Nucleus accumbens (tissue), 56 donors: ENCODE data around the gene LMNTD2.

Experiments
- DNase-seq, 56 donors: peaks; one replicate each; lab custom pipeline; 2025; lab: John Stamatoyannopoulos, UW

Gene LMNTD2

DNA sequence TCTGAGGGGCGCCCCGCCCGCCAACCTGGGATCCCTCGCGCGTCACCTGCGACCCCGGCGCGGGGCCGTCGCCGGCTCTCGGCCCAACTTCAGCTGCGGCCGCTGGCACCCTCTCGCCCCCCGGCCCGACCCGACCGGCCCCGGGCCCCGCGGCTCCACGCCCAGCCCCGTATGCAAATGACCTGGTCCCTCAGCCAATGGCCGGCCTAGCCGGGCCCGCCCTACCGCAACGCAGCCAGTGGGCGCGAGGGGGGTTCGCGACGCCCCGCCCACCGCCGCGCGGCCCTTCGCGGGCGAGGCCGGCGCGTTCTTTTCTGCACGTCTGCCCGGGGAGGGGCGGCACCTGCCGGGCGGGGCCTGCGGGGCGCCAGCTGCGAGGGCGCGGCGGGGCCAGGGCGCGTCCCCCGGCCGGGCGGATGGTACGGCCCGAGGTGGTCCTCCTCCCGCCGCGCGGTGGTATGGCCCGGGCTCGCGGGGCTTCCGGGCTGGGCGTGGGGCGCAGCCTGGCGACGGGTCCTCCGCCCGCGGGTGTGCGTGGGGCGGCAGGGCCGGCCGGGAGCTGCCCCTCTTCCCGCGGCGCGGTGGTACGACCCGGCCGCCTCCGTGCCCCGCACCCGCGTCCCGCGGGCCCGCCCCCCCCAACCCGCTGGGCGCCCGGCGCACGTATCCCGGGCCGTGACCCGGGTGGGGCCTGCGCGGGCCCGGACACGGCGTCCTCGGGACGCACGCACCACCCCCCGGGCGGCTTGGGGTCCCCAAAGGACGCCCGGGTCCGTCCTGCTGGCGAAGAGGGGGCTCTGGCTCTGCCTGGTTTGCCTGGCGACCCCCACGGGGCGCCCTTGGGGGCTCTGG is 8.0 kb upstream of the LMNTD2 start:
- peak in 55 of 56 donors; percentile 35 to 95 (median 83) for DNase-seq

DNA sequence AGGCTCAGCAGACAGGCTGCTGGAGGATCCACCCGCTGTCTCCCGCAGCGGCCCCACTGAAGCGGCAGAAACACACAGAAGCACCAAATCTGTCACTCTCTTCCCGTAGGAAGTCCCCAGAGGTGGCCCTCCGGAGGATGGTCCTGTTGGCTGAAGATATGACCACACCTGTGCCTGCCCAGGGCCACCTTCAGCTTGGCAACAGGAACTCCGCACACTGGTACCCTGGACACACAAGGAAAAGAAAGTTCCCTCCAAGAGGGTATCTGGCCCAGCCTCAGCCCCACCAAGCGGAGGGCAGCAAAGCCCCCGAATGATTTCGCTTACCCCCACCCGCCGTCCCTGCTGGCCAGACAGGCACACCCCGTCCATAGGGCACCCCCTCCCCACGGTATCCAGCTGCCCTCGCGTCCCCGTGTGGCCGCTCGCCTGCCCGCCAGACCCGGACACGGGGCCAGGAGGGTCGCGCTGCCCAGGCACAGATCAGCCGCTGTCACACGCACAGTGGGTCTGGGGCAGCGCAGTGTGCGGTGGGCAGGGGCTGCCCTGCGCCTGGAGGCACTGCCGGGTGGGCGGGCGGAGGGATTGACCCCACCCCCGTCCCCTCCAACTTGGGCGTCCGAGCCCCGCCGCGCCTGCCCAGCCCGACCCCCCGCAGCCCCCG is 7.2 kb upstream of the LMNTD2 start:
- DNase-seq: no peak

DNA sequence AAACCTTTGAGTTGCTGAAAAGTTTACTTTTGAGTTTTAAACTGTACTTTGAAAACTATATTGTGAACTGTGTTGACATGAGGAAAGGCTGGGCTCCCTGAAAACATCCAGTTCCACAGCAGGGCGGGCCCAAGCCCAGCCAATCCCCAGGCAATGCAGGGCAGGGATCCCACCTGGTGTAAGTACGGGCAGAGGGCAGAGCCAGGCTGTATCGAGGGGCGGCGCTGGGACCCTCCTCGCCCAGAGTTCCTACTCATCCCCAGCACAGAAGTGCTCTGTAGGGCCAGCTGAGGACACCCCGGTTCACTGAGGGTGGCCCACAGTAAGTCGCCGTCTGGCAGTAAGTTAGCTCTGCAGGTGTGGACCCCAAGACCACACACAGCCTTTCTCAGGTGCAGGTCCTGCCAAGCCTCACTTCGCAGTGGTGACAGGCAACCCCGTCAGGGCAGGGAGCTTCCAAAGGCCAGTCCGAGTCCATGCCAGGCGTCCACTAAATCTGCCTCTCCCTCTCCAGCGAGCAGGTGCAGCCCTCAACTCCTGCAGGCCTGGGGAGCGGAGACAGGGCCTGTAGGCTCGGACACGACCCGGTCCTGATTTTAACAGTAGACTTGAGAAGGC is 6.6 kb upstream of the LMNTD2 start:
- no peak for DNase-seq

DNA sequence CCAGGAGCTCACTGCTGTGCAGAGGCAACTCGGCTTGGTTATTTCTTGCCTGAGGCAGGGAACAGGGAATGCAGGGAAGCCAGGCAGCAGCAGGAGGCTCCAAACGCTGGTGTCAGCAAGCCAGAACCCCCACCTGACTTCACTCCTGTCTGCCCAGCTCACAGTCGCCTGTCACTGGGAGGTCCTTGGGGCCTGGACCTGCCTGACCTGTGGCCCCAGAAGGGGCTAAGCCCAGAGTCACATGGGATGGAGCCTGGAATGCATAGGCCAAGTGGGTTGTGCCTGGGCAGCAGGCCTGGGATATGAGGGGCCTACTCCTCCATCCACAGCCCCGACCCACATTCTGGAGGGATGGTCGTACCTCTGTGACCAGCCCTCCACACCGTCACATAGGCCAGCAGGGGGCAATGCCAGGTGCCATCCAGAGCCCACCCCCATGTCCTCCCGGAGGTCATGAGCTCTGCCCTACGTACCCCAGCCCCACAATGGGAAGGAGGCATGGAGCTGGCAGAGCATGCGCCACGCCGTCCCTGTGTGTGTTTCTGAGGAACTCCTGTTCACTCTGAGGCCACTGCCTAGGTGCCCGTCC is 5.5 kb upstream of the LMNTD2 start:
- no peak for DNase-seq

DNA sequence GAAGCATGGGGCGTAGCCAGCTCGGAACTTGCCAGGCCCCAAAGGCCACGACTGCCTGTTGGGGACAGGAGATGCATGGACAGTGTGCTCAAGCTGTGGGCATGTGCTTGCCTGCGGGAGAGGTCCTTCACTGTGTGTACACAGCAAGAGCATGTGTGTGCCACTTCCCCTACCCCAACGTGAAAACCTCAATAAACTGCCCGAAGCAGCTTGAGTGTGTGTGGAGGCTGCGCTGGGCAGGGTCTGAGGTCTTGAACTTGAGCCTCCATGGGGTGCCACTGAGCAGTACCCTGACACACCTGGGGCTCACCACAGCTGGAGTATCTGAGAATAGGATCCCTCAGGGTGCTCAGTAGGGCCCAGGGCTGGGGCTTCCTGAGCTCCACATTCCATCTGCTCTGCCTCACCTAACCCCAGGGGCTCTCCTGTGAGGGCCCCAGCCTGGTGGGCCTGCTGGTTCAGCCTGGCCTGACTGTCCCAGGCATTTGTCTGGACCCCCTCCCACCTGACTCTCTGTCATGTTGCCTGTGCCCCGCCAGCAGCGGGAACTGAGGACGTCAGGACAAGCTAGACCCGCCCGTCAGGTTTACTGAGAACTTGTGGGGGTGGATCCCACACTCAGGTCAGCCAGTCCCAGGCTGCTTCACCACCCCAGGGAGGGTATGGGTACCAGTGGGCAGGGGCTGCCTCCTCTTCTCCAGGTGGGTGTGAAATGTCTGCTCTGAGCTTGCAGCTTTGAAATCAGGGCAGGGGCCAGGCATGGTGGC is 3.5 kb upstream of the LMNTD2 start:
- no peak for DNase-seq

DNA sequence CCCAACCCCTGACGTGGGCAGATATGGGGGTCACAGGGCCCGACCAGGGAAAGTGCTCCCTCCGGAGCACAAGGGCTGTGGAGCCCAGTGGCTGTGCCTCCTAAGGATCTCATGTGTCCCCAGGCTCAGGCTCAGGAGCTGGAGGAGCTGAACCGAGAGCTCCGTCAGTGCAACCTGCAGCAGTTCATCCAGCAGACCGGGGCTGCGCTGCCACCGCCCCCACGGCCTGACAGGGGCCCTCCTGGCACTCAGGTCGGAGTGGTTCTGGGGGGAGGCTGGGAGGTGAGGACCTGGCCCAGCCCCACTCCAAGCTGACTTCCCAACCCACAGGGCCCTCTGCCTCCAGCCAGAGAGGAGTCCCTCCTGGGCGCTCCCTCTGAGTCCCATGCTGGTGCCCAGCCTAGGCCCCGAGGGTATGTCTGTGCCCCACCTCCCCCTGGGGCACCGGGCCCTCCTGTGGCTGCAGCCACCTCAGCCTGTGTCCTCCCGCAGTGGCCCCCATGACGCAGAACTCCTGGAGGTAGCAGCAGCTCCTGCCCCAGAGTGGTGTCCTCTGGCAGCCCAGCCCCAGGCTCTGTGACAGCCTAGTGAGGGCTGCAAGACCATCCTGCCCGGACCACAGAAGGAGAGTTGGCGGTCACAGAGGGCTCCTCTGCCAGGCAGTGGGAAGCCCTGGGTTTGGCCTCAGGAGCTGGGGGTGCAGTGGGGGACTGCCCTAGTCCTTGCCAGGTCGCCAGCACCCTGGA is 2.7 kb upstream of the LMNTD2 start:
- DNase-seq: no peak

DNA sequence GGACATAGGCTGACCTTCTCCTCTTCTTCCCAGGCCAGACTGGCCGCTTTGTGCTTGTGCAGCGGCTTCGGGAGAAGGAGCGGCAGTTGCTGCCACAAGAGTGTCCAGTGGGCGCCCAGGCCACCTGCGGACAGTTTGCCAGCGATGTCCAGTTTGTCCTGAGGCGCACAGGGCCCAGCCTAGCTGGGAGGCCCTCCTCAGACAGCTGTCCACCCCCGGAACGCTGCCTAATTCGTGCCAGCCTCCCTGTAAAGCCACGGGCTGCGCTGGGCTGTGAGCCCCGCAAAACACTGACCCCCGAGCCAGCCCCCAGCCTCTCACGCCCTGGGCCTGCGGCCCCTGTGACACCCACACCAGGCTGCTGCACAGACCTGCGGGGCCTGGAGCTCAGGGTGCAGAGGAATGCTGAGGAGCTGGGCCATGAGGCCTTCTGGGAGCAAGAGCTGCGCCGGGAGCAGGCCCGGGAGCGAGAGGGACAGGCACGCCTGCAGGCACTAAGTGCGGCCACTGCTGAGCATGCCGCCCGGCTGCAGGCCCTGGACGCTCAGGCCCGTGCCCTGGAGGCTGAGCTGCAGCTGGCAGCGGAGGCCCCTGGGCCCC is 1.6 kb upstream of the LMNTD2 start:
- no peak for DNase-seq

DNA sequence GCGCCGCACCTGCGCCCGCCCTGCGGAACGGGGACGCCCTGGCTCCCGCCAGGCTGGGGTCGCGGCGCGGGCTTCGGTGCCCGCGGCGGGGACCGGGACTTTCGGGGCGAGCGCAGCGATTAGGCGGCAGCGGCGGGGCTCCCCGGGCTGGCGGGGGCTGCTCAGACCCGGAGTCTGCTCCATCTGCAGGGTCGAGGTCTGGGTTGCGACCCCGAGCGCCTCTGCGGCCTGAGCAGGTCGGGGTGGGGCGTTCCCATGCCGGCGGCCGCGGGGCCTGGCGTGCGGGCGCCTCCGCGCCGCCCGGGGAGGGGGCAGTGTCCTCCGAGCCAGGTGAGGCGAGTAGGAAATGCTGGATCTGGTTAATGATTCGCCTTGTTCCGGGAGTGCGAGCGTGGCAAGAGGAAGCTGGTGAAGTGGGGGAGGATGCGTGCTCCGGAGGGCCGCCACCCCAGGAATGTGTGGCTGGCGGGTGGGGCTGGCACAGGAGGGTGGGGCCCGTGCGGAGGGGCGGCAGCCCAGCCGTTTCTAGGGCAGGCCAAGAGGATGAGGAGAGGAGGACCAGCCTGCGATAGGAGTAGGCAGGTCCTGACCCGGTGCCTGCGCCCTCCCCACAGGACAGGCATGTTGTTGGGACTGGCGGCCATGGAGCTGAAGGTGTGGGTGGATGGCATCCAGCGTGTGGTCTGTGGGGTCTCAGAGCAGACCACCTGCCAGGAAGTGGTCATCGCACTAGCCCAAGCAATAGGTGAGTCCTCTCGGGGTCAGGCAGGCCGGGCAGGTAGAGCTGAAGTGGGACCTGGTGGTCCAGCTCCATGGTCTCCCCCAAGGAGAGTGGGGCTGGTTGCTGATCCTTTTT is 838 bp upstream of the LMNTD2 start:
- peak in 5 of 56 donors; percentile 20 to 45 (median 38) for DNase-seq

DNA sequence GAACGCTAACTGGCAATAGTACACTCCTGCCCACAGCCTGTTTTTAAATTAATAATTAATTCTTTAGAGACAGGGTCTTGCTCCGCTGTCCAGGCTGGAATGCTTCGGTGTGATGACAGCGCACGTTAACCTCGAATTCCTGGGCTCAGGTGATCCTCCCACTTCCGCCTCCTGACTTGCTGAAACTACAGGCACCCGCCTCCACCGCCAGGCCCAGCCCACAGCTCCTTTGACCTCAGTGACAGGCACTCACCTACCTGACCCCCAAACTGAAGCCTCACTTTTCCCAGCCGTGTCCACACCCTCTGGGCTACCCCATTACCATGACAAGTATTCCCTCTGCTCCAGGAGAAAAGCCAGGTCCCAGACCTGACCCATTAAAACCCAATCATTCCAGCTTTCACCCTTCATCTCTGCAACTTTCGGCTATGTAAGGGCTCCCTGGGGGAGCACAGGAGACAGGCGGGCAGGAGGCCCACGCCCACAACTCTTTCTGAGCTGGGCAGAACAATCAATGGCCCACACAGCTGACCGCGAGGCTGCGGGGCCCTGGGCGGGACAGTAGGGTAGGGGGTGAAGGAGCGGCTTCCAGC is 730 bp downstream of the LMNTD2 start:
- no peak for DNase-seq

DNA sequence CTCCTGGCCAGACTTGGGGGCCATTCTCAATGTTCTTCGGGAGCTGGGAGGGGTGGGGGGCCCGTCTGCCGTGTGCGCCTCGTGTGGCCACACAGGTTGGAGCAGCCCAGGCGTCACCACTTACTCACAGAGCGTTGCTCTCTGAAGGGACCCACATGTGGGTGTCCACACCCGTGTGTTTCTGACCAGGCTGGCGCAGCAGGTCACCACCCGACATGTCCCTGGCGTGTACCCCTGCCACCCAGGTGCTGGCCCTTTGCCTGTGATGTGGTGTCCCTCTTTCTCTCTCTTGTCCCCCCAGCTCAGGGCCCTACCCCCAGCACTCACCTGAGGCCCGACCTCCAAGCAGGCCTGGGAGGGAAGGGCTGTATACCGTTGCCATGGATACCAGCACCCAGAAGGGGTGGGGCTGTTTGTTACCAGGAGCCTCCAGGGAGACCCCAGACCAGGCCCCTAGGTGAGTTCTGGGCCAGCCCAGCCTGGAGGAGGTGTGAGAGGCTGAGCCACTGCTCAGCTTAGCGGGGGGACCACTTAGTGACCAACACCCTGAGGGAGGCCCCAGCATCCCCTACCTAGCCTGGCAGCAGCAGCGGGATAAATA is 1.4 kb downstream of the LMNTD2 start:
- DNase-seq: no peak

DNA sequence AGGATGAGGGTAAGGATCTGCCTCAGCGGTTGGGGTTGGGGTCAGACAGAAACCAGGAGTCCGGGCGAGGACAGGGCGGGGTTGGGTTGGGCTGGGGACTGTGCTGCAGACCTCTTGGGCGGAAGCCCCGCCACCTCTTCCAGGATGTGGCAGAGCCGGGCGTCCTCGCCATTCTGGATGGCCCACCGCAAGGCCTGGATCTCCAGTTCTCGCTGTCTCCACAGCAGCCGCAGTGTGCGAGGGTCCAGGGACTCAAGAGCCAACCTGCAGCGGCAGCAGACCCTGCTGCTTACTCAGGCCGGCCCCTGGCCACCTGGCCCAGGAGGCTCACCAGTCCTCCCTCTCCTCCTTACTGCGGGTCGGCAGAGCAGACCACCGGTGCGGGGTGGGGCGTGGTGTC is 2.0 kb downstream of the LMNTD2 start:
- no peak for DNase-seq

DNA sequence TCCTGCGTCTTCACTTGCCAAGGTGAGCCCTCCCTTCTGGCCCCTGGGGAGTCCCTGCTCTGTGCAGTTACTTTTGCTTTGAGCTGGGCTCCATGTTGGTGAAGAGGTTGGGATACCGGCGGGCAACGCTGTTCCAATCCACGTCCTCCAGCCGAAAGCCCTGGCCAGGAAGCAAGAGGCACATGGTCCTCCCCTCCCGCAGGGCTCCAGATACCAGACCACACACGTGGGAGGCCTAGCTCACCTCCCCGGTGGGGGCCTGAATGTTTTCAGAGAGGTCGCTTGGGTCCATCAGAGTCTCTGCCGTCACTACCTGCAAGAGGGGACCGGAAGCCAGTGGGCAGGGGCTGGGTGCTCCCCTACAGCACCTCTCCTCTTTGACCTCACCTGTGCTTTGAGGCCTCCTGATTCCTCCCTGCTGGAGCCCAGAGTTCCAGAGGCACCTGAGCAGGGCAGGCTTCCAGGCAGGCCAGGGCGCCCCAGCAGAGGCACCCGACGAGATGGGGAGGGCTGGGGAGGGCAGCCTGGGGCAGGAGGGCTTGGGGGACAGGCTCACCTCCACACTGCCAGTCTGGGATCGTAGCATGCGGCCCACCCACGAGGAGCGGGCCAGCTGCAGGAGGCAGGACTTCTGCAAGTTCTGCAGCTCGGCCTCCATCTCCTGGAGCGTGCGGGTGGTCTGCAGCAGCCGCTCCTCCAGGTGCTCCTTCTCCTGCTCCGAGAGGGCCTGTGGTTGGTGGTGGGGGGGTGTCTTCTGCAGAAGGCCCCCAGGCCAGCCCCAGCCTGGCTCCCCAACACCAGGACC is 3.0 kb downstream of the LMNTD2 start:
- DNase-seq: no peak

DNA sequence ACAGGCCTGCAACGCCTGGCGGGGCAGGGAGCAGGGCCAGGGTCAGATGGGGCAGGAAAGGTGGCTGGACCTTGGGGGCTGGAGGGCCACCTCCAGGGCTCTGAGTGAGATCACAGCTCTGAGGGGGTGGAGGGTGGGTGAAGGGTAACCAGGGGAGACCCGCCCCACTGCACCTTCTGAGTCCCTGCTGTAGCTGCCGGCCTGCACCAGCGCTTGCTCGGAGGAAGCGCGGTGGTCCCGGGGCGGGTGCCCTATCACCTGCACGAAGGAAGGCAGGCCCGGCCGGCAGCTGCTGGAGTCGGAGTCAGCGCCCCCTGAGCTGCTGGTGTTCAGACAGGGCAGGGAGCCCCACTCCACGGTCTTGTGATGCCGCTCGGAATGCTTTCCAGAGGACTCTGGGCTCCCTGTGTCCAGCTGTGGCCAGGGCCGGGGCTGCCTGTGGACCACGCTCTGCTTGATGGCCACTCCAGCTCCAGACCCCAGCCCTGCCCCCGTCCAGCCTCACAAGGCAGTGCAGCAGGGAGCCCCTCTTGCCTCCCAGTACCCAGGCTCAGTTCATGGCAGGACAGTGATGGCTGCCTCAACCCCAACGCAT is 3.8 kb downstream of the LMNTD2 start:
- no peak for DNase-seq

DNA sequence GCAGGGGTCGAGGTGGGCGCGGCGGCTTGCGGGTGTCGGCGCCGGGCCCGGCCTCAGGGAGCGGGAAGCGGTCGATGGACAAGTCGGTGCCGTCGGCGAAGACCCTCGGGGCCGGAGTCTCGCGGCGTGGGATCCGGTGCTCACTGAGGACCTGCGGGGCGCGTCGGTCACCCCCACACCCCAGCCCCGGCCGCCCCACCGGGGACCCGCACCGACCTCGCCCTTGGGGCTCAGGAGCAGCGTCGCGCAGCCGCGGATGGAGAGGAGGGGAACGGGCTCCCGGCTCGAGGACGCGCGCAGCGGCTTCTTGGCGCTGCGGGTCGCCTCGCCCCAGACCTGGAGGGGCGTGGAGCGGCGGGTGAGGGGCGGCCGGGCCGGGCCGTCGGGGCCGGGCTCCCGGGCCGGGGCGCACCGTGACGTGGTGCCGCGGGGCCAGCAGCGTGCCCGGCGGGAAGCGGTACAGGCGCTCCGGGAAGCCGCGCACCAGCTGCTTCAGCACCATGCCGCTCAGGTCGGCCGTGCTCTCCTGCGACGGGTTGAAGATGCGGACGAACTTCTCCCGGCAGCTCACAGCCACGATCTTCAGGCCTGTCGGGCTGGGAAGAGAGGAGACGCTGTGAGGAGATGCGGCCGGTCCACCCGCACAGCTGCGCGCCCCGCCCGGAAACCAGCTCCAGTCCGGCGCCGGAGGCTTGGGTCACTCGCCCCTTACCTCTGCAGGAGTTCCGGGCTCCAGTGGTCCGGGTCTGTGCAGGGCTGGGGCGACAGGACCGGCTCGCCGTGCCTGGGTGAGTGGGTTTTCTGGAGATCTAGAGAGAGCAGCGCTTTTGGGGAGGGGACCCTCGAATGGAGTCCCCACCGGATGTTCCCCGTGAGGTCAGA is 4.5 kb downstream of the LMNTD2 start:
- no peak for DNase-seq

DNA sequence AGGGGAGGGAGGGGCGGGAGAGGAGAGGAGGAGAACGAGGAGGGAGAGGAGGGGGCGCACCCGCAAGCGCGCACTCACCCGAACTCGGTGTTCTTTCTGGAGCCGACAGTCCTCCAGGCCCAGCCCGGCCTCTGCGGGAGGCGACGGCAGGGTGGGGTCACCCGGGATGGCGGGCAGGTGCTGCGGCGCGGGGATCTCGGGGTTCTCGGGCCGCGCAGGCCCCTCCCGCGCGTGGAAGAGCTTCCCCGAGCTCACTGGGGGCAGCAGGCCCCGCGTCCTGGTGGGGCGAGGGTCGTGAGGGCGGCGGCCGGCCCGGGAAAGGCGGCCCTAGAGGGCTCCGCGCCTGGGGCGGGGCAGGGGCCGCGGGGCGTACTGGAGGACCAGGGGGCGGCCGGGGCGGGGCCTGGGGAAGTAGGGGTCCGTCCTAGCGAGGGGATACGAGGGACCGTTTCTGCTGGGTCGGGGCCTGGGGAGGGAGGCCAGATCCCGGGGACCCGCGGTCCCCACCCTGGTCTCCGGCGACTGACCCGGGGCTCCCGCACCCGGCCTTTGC is 5.2 kb downstream of the LMNTD2 start:
- peak in 1 of 56 donors; percentile 63 for DNase-seq
